Activated T-cell treated with anti-CD3 and anti-CD28 coated beads for 4 hours (primary cell): Measurements from ENCODE around the gene DMBX1.
A peak's percentile ranks its signal among the peaks of the same experiment; 100 is the strongest.

ENCODE experiments used
- DNase-seq: peaks from one replicate; pipeline ENCODE4 v3.0.0-alpha.2; 2020

The DMBX1 gene

DNA sequence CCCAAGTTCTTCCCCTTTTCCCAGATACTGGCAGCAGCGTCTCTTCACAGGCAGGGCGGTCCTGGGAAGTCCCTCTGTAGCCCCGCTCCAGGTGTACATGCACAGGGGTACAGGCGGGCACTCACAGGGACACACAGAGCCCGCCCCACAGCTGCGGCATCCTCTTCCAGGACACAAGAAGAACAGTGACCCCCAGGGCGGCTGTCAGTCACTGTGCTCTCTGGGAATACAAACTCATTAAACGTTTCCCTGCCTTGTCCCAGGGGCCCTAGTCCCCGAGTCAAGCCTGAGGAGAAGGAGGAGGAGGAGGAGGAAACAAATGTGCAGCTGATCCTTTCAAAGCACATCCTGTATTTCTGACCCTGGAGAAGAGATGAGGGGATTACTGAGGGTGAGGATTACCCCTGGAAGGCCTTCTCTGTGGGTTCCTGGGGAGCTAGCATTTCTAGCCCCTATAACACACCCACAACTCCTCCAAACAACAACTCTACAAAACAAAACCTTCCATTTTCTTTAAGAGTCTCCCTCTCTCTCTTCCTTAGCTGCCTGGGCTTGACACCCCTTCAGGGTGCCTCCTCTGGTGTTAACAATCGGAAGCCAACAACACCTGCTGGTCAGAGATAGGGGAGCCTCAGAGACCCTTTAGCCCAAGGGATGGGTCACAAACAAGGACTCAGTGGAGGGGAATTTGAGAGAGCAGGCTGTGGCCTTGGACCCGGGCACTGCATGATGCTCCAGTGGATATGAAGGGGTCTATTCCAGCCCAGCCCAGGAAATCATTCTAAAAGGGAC lies 28.4 kb upstream of the DMBX1 start:
- no peak for DNase-seq

- DNase-seq = no peak
Observed at GRCh38 chr1:46461809-46462448, 27.7 kb upstream of the DMBX1 start.

DNA sequence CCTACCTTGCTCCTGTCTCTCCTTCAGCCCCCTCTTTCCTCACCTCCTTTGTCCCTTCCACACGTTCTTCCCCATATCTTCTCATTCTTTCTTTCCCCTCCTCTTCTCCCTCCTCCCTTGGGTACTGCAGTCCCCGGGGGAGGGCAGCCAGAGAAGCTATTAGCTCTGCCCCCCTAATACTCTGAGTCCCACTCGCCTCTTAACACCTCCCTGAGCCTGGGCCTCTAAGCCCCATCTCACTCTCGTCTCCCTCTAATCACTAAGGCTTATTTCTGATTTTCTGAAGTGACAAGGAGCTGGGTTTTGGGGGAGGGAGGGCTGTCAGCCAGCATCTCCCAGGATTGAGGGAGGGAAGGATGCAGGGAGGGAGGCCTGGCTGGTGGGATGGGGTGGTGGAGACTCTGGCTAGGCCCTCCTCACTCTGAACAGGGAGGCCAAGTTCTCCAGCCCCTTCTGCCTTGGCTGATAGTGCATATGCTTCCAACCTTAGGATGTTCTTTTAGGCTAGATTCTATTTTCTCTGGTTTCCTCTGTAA lies 25.6 kb upstream of the DMBX1 start:
- no peak for DNase-seq

GRCh38 chr1:46464915-46465314 lies 24.7 kb upstream of the DMBX1 start:
- no peak for DNase-seq

DNA sequence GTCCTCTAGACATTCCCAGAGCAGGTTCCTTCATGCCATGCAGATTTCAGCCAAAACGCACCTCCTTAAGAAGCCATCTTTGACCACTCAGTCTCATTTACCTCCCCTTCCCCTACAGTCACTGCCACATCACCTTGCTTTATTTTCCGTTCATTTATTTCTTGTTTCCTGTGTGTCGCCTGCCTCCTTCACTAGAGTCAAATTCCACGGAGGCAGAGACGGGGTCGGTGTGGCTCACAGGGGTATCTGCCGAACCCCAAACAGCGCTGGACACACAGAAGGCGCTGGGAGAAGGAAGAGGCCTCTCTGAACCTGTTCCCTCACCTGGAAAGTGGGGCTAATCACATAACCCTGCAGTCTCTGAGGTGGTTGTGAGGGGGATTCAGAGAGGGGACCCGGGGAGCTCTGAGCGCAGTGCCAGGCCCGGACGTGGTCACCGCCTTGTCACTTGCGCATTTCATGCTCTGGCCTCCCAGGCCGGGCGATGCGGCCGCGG lies 23.6 kb upstream of the DMBX1 start:
- no peak for DNase-seq

- no peak for DNase-seq
Observed at GRCh38 chr1:46466477-46467182, 23.0 kb upstream of the DMBX1 start.

DNA sequence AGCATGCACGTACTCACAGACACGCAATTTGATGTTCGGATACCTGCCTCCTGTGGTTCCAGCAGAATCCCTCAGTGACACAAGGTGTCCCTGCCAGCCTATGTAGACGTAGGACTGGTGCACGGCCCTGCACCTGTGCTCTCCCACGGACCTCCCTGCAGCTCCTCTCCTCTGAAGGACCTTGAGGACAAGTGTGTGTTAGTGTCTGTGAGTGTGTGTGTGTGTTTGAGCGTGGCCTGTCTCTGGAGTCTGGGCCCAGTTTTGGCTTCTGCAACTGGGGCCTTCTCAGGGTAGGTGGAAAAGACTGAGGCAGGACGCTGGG lies 22.5 kb upstream of the DMBX1 start:
- no peak for DNase-seq

GRCh38 chr1:46469881-46470280 lies 19.8 kb upstream of the DMBX1 start:
- no peak for DNase-seq

- DNase-seq = no peak
Observed at GRCh38 chr1:46471848-46472492, 17.7 kb upstream of the DMBX1 start.

DNA sequence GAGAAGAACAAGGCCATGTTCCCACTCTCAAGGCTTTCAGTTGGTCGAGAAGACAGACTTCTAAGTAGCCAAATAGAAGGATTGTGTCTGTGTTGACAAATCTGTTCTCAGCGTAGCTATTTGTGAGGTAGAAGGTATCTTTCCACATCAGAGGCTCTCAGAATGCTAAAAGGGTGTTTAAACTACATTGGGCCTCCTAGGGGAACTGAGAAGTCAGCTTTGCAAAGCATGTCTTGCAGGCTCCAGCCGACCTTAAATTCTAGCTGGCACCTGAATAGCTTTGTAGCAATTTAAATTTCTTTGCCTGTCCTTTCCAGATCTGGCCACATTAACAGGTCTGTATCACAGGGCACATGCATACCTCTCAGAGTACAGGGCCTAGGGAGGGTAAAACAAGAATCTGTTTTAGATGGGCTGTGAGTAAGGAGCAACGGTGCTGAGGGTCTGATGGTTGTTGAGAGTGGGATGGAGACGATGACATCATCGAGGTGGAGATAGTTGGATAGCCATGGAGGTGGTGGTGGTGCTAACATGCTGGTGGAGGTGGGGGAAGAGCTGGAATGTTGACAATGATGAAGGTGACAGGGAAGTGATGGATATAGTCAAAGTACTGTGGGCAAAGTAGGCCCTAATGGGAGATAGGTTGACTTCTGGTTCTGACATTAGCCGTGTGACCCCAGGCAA lies 17.0 kb upstream of the DMBX1 start:
- DNase-seq = no peak

DNA sequence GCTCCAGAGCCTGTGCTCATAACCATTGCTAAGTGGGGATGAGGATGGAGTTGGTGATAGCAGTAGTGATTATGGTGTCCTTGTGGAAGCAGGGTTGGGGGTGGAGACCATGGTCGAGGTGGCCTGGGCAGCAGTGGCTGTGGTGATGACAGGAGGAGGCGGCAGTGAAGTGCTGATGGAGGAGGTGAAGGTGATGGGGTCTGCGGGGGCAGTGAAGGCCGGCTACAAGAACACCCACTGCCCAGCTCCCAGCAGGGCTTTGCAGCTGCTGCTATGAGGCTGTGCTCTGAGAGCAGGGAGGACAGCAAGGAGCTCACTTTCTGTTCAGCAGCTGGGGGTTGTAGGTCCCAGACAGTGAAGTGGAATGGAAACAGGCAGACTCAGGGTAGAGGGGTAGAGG lies 15.6 kb upstream of the DMBX1 start:
- DNase-seq = no peak

- DNase-seq = no peak
Observed at GRCh38 chr1:46474570-46474969, 15.1 kb upstream of the DMBX1 start.

- no peak for DNase-seq
Observed at GRCh38 chr1:46476673-46477072, 13.0 kb upstream of the DMBX1 start.

GRCh38 chr1:46477153-46477929 lies 12.3 kb upstream of the DMBX1 start:
- DNase-seq = peak; percentile 73

DNA sequence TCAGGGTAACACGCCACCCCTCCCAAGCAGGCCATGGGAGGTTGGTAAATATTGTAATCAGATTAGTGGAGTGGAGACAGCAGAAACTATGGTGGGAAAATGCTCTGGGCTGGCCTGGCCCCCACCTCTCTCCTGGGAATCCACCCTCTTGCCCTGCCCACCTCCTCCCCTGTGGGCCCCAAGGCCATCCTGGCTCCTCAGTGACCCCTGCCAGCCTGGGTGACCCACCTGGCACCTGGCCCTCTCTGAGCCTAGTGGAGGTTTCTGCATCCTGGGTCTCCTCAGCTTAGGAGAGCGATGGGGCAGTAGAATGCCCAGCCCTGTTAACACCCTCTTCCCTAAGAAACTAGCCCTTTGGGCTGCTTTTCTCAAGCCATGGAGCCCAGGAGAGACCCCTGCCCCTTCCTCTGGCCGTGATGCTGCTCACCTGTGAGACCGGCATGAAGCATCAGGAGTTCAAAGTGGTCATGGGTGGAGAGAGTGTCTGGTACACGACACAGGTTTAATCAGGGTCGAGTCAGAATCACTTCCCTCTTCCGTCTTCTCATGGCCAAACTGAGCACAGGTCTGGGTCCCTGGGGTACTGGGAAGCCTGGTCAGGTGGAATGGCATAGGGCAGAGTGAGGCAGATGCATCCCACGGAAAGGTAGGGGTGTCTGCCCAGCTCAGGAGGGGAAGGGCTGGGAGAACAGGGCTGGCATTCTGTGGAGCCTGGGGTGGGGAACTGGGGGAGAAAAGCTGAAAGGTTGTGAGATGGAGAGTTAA lies 10.7 kb upstream of the DMBX1 start:
- no peak for DNase-seq

DNA sequence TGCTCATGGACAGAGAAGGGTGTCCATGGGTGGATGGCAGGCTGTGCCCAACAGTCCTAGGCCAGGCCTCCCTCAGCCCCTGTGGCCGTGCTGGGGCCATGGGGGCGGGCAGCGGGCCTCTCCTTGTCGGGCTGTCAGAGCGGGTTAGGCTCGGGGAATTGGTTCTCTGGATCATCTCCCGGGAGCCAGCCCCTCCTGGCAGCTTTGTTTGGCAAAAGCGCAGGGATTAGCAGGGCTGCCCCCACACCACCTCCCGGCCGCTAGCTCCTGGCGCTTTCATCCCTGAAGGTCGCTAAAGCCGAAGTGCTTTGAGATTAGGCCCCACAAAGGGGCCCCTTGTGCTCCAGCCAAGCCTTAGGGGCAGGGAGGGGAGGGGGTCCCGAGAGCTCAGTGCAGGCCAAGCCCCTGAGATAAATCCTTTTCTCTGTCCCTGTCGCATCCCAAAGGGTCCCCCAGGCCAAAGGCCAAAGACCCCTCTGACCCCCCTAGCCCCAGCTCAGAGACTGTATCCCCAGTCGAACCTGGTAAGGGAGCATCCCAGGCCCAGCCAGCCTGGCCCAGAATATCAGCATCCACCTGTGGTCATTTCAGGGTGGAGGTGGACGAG lies 9.8 kb upstream of the DMBX1 start:
- no peak for DNase-seq

GRCh38 chr1:46480959-46481646 lies 8.5 kb upstream of the DMBX1 start:
- no peak for DNase-seq

DNA sequence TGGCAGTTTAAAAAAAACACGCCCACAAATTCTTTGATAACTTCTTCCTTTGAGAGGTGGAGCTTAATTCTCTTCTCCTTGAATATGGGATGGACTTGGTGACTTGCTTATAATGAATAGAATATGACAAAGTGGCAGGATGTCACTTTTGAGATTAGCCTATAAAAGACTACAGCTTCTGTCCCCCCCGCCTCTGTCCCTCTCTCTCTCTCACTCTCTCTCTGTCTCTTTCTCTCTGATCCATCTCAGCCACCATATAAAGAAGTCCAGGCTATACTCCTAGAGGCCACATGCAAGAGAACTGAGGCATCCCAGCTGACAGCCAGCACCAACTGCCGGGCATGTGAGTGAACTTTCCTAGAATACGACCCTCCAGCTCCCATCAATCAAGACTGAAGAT lies 7.7 kb upstream of the DMBX1 start:
- DNase-seq = no peak

DNA sequence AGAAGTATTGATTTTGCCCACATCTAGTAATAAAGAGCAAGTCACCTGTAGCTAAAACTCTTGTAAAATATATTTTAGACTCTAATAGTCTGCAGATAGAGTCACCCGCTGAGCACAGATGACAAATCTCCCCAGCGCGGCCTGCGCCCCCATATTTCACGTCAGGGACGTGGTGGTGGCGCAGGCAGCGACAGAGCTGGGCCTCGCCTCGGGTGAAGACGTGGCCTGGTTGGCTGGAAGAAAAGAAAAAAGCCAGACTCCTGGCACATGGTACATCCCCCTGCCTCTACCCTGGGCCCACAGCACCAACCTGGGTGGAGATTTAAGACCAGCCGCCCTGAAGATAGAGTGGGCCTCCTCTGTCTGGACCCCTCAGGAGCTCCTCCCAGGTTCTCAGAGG lies 6.0 kb upstream of the DMBX1 start:
- DNase-seq = no peak
